ENCODE measurements around the gene MAP4K2. TPM values are rescaled to one million over a fixed set of nuclear protein-coding genes. Genes with fewer than 3 reads are reported as not detected.

The MAP4K2 gene
- total RNA-seq, 4 donors from 2014 or later: 35.5 to 77.8 (median 37.5) TPM

- WGBS, 2 donors: 95 to 96% methylated on average over 28 of the region's 42 CpGs
- Histone ChIP-seq H3K36me3 (peaks cover 72 to 84% of the 10 kb centered on the region in 2 donors), H3K9me3 (no peaks in the 10 kb centered on the region), H3K4me1 (peaks cover 17 to 32% of the 10 kb centered on the region in 2 donors), H3K27ac (no peak overlapping the region), H3K27me3 (no peaks in the 10 kb centered on the region), H3K4me3 (replicated peaks in 1 of 3) (no peak overlapping the region)
- no peak for DNase-seq
- no peak for TF ChIP-seq CTCF (IDR thresholded peaks at IDR 0.05)
- intact Hi-C loops (cut with DNase I): no loop called here
These were observed 37.0 kb downstream of the MAP4K2 start for GRCh38 chr11:64765851-64766665.

- intact Hi-C loops (cut with DNase I): no loop called here
- Histone ChIP-seq H3K9me3 (no peaks in the 10 kb centered on the region), H3K36me3 (peaks cover 65 to 77% of the 10 kb centered on the region in 2 donors), H3K4me3 (replicated peaks in 1 of 3) (no peak overlapping the region), H3K4me1 (peaks cover 23 to 39% of the 10 kb centered on the region in 2 donors), H3K27ac (no peak overlapping the region), H3K27me3 (no peaks in the 10 kb centered on the region)
- no peak for DNase-seq
- no peak for TF ChIP-seq CTCF (IDR thresholded peaks at IDR 0.05)
- no peak for TF ChIP-seq POLR2A (IDR thresholded peaks at IDR 0.05)
- 89 to 92% methylated on average over 30 of the region's 30 CpGs for WGBS, 2 donors
These were observed 37.6 kb downstream of the MAP4K2 start for GRCh38 chr11:64765291-64765850.

GRCh38 chr11:64764753-64765152 lies 38.3 kb downstream of the MAP4K2 start:
- H3K36me3 ChIP-seq: peaks cover 59 to 70% of the 10 kb centered on the region in 2 donors
- H3K27ac ChIP-seq: peak overlapping the region in 1 of 3 donors; percentile 24

GRCh38 chr11:64764040-64764611 lies 38.9 kb downstream of the MAP4K2 start:
- 74 to 83% methylated on average over 11 of the region's 11 CpGs for WGBS, 2 donors
- Histone ChIP-seq H3K4me3 (replicated peaks in 1 of 3) (no peak overlapping the region), H3K4me1 (peaks cover 34 to 51% of the 10 kb centered on the region in 2 donors), H3K27me3 (no peaks in the 10 kb centered on the region), H3K9me3 (no peaks in the 10 kb centered on the region), H3K36me3 (peaks cover 52 to 64% of the 10 kb centered on the region in 2 donors), H3K27ac (peak overlapping the region in 2 of 3 donors; percentile 47 to 75)
- TF ChIP-seq POLR2A (IDR thresholded peaks at IDR 0.05) (no peak), CTCF (IDR thresholded peaks at IDR 0.05) (no peak)
- intact Hi-C loops (cut with DNase I): no loop called here
- DNase-seq: no peak

More at GRCh38 chr11:64764753-64765152, 38.3 kb downstream of the MAP4K2 start:
- WGBS, 2 donors: 92 to 96% methylated on average over 8 of the region's 8 CpGs
- intact Hi-C loops (cut with DNase I): no loop called here
- Histone ChIP-seq H3K27me3 (no peaks in the 10 kb centered on the region), H3K4me3 (replicated peaks in 1 of 3) (no peak overlapping the region), H3K4me1 (peaks cover 29 to 45% of the 10 kb centered on the region in 2 donors), H3K9me3 (no peaks in the 10 kb centered on the region)
- TF ChIP-seq CTCF (IDR thresholded peaks at IDR 0.05): no peak
- TF ChIP-seq POLR2A (IDR thresholded peaks at IDR 0.05): no peak
- no peak for DNase-seq
